Breast epithelium (tissue), 4 donors: Measurements from ENCODE around the gene HBG1. TPM values are rescaled to one million over a fixed set of nuclear protein-coding genes. Genes with fewer than 3 reads are reported as not detected.

ENCODE experiments used
- DNase-seq, 2 donors: peaks; one replicate each; pipeline ENCODE4 v3.0.0-alpha.2; 2019; ENCODE audit warnings: low spot score in 2 of 2
- H3K27ac ChIP-seq, 2 donors: fragments of 200-600 bp; sonication (generic) in 1 of 2; one replicate each; pipeline ENCODE4 v1.5.1; 2016 to 2019; ENCODE audit warnings: mild to moderate bottlenecking in 1 of 2
- H3K27me3 ChIP-seq, 2 donors: fragments of 200-600 bp; sonication (generic) in 1 of 2; one replicate each; pipeline versions ENCODE4 v1.5.1 to v1.6.0; 2017 to 2019; ENCODE audit warnings: control low read depth in 1 of 2, mild to moderate bottlenecking in 1 of 2
- H3K36me3 ChIP-seq: fragments of 200-600 bp; one replicate; pipeline ENCODE4 v1.5.1; 2019
- H3K4me1 ChIP-seq, 2 donors: fragments of 200-600 bp; sonication (generic); one replicate each; pipeline ENCODE4 v1.5.1; 2016 to 2019; ENCODE audit warnings: control low read depth in 1 of 2
- H3K4me3 ChIP-seq, 3 donors: fragments of 200-600 bp; sonication (generic); 1 replicate in 2 of 3; 2 replicates in 1 of 3; pipeline ENCODE4 v1.5.1; 2016 to 2019; ENCODE audit warnings: mild to moderate bottlenecking in 3 of 3, moderate library complexity in 2 of 3
- H3K9me3 ChIP-seq, 2 donors: fragments of 200-600 bp; sonication (generic) in 1 of 2; one replicate each; pipeline ENCODE4 v1.5.1; 2016 to 2019; ENCODE audit warnings: control low read depth in 1 of 2
- CTCF ChIP-seq, 3 donors: fragments of 450-650 bp; IDR thresholded peaks; one replicate each; pipeline ENCODE4 v1.5.1; 2016 to 2017; ENCODE audit warnings: antibody characterized with exemption in 3 of 3, mild to moderate bottlenecking in 3 of 3, moderate library complexity in 3 of 3
- POLR2A ChIP-seq: fragments of 450-650 bp; IDR thresholded peaks from one replicate; pipeline ENCODE4 v1.6.1; 2016; ENCODE audit warnings: antibody characterized with exemption, mild to moderate bottlenecking, moderate library complexity
- POLR2AphosphoS5 ChIP-seq, 3 donors: sonication (generic); formaldehyde crosslinking; IDR thresholded peaks; one replicate each; pipeline ENCODE4 v1.6.1; 2017; ENCODE audit warnings: antibody characterized with exemption in 3 of 3
- intact Hi-C: fragments of 100-400 bp; cut with DNase I; formaldehyde crosslinking; loops from one replicate; pipeline ENCODE4 v1.15.1; 2023; ENCODE audit warnings: low total_unique reads
- total RNA-seq, 3 donors: library from RNA; depleted of rRNA; stranded (reverse); fragments of >200 nt; gene quantifications; one replicate each; pipeline ENCODE4 v1.1.0, GENCODE V29; 2016

HBG1 gene
- total RNA-seq, 3 donors from 2014 or later, result not detected

- Histone ChIP-seq H3K27me3 (no peaks in the 10 kb centered on the region), H3K36me3 (no peaks in the 10 kb centered on the region), H3K4me3 (no peak overlapping the region), H3K27ac (no peak overlapping the region), H3K4me1 (no peaks in the 10 kb centered on the region), H3K9me3 (no peaks in the 10 kb centered on the region)
- TF ChIP-seq CTCF (IDR thresholded peaks at IDR 0.05), result no peak
- no peak for TF ChIP-seq POLR2A
- no peak for TF ChIP-seq POLR2AphosphoS5 (IDR thresholded peaks at IDR 0.05)
- DNase-seq, result no peak
- intact Hi-C loops, result no loop called here
Observed at GRCh38 chr11:5283086-5283485, 33.4 kb upstream of the HBG1 start.

GRCh38 chr11:5282628-5283027, 33.0 kb upstream of the HBG1 start:
- Histone ChIP-seq H3K27ac (no peak overlapping the region), H3K4me3 (no peak overlapping the region), H3K36me3 (no peaks in the 10 kb centered on the region), H3K9me3 (no peaks in the 10 kb centered on the region), H3K27me3 (no peaks in the 10 kb centered on the region), H3K4me1 (no peaks in the 10 kb centered on the region)
- no peak for DNase-seq
- no peak for TF ChIP-seq CTCF (IDR thresholded peaks at IDR 0.05)
- no peak for TF ChIP-seq POLR2A
- no peak for TF ChIP-seq POLR2AphosphoS5 (IDR thresholded peaks at IDR 0.05)
- intact Hi-C loops, result no loop called here

GRCh38 chr11:5281596-5281995, 31.9 kb upstream of the HBG1 start:
- no peaks in the 10 kb centered on the region for H3K9me3 ChIP-seq
- H3K4me1 ChIP-seq, result no peaks in the 10 kb centered on the region
- intact Hi-C loops, result no loop called here
- no peak for TF ChIP-seq POLR2A
- TF ChIP-seq CTCF (IDR thresholded peaks at IDR 0.05), result no peak
- no peak for TF ChIP-seq POLR2AphosphoS5 (IDR thresholded peaks at IDR 0.05)
- no peak for DNase-seq
- no peak overlapping the region for H3K27ac ChIP-seq
- no peaks in the 10 kb centered on the region for H3K27me3 ChIP-seq
- H3K36me3 ChIP-seq, result no peaks in the 10 kb centered on the region
- H3K4me3 ChIP-seq, result no peak overlapping the region

- H3K27me3 ChIP-seq, result no peaks in the 10 kb centered on the region
- H3K27ac ChIP-seq, result no peak overlapping the region
- H3K36me3 ChIP-seq, result no peaks in the 10 kb centered on the region
- H3K4me1 ChIP-seq, result no peaks in the 10 kb centered on the region
- TF ChIP-seq POLR2AphosphoS5 (IDR thresholded peaks at IDR 0.05) (no peak), CTCF (IDR thresholded peaks at IDR 0.05) (no peak), POLR2A (no peak)
- intact Hi-C loops, result no loop called here
- H3K4me3 ChIP-seq, result no peak overlapping the region
- no peak for DNase-seq
- no peaks in the 10 kb centered on the region for H3K9me3 ChIP-seq
Observed at GRCh38 chr11:5280582-5281102, 31.0 kb upstream of the HBG1 start.

GRCh38 chr11:5279471-5280090, 29.9 kb upstream of the HBG1 start:
- intact Hi-C loops, result no loop called here
- no peak for DNase-seq
- H3K4me3 ChIP-seq, result no peak overlapping the region

More at GRCh38 chr11:5279471-5280090, 29.9 kb upstream of the HBG1 start:
- TF ChIP-seq POLR2A, result no peak
- no peak for TF ChIP-seq CTCF (IDR thresholded peaks at IDR 0.05)
- TF ChIP-seq POLR2AphosphoS5 (IDR thresholded peaks at IDR 0.05), result no peak
- Histone ChIP-seq H3K9me3 (no peaks in the 10 kb centered on the region), H3K27me3 (no peaks in the 10 kb centered on the region), H3K36me3 (no peaks in the 10 kb centered on the region), H3K27ac (no peak overlapping the region), H3K4me1 (no peaks in the 10 kb centered on the region)
